Stimulated activated CD8-positive, alpha-beta memory T cell treated with anti-CD3 and anti-CD28 coated beads, Interleukin-12 subunit alpha, Interleukin-12 subunit beta, amount 100 ng/mL, for 4 hours (primary cell): ENCODE results near the gene COL6A2.
"Not testable (repeated sequence)": the region's sequence is repeated elsewhere in the genome, so short reads cannot be mapped to it uniquely, and the experiment has no call there.

Source experiments
- DNase-seq: peaks from one replicate; pipeline ENCODE4 v3.0.0-alpha.2; 2020; ENCODE audit warnings: low read depth

COL6A2 gene

DNA sequence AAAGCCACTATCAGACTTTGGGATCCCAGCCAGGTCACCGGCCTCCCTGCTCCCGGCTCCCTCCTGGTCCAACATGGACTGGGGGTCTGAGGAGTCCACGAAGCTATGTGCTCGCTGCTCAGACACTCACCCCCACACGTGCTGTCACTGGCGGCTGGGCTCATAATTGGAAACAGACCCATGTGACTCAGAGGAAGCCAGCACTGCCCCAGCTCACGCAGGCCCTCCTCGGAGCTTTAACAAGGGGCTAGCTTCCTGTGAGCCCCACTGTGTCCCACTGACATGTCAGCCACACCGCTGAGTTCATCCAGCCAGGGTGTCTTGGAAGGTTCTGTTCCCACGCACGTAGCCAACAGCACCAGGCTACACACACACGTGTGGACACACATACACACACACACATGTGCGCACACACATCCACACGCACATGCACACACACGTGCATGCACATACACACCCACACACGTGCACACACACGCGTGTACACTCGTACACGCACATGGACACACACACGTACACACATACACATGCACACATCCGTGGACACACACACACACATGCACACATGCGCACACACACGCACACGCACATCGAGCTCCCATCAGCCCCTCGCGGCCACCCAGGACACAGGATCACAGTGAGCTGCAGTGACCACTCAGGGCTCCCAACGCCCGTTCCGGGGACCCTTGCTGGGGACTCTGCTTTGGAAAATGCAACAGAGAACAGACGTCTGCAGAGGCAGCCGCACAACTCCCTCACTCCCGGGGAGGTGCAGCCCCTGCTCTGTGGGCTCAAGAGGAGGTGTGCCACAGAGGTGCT, 18.4 kb upstream of the COL6A2 start:
- no peak for DNase-seq

- no peak for DNase-seq
Measured at GRCh38 chr21:46080171-46081021, 17.5 kb upstream of the COL6A2 start.

- no peak for DNase-seq
Measured at GRCh38 chr21:46081022-46081861, 16.7 kb upstream of the COL6A2 start.

GRCh38 chr21:46081862-46082712, 15.8 kb upstream of the COL6A2 start:
- DNase-seq = no peak

GRCh38 chr21:46082713-46082962, 15.3 kb upstream of the COL6A2 start:
- no peak for DNase-seq

- DNase-seq = no peak
Measured at GRCh38 chr21:46082963-46083790, 14.7 kb upstream of the COL6A2 start.

GRCh38 chr21:46083791-46084561, 13.9 kb upstream of the COL6A2 start:
- DNase-seq = no peak

GRCh38 chr21:46084709-46085108, 13.2 kb upstream of the COL6A2 start:
- DNase-seq = no peak

GRCh38 chr21:46085259-46085658, 12.7 kb upstream of the COL6A2 start:
- DNase-seq = not testable (repeated sequence)

DNA sequence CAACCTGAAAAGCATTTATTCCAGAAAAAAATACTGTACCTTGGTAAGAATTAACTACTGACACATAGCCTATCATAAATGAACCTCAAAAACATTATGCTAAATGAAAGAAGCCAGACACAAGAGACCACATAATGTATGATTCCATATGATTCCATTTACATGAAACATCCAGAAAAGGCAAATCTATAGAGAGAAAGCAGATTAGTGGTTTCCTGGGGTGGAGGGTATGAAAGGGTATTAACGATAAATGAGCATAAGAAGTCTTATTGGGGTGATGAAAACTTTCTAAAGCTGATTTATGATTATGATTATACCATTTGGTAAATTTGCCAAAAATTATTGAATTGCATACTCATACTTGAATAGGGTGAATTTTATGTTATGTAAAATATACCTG, 10.3 kb upstream of the COL6A2 start:
- DNase-seq = no peak

- no peak for DNase-seq
Measured at GRCh38 chr21:46088189-46088588, 9.7 kb upstream of the COL6A2 start.

- DNase-seq = no peak
Measured at GRCh38 chr21:46089285-46089684, 8.6 kb upstream of the COL6A2 start.

GRCh38 chr21:46091118-46091517, 6.8 kb upstream of the COL6A2 start:
- no peak for DNase-seq

DNA sequence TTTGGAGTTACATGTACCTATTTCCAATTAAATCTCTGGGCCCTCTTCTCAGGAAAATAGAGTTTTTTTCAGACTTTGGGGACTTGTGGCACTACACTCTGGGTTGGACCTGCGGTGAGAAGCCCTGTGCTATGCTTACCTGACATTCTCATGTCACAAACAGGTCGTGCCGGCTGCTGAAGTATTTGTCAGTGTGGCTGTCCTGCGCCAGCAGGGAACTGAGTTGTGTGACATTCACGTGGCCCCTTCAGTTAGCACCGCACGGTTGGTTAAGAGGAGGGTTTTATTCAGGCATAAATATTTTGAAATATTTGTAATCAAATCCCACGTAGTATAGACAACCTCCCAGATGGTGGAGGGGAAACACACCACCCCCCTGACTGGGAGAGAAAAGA, 6.3 kb upstream of the COL6A2 start:
- DNase-seq = no peak

DNA sequence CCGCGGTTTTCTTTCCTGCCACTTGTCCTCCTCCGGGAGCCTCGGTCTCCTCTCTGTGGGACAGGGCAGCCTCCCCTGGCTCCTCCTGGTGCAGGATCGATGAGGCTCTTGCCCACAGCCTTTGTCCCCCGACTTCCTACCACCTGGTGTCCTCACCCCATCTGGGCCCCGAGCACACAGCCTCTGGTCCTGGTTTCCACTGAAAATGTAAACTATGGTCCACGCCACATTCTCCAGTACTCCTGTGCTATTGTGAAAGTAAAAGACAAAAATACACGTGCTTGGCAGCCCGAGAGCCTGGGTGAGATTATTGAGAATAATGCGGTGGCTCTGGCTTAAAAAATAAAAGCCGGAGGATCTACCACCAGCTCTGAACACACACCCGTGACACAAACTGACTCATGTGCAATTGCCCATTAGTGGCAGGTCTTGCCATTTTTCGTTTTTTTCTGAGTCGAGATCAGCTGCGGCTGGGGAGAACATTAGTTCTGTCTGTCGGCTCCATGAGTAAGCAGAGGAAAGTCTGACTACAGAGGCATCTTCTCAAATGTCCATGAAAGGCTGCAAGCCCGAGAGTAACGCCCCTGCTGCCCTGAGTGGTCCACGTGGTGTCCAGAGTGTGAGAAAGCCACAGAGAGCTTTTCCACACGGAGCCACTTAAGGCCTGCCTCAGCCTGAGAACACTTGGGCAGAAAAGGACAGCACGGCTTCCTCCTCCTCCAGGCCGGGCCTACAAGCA, 5.7 kb upstream of the COL6A2 start:
- DNase-seq = no peak

- DNase-seq = no peak
Measured at GRCh38 chr21:46092811-46093667, 4.9 kb upstream of the COL6A2 start.

DNA sequence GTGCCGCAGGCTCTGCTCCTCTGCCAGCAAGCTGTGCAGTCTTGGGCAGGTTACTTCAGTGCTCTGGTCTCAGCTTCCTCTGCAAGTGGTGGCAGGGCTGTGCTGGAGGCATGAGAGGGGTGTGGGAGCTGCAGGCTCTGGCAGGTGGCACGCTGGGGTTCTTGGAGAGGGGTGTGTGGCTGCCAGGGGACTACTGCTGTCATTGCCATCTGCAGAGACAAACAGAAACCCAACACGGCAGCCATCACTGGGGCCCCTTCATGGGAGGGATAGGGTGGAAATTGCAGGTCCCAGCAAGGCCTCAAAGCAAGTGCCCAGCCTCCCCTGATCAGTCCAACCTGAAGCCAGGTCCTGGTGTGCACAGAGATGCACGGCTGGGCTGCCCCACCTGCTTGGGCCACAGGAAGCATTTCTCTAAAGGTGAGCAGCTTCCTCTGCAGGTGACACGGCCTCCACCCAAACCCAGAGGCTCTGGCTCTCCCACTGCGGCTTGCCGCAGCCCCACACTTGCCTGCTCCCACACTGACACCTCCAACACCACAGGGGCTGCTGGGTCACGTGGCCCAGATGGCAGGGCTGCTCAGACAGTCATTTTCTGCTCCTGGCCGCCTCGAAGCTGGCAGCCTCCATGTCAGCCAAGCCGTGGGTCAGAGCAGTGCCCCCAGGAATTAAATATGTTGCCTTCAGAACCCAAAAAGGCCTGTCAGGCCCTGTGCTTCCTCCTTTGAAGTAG, 4.1 kb upstream of the COL6A2 start:
- DNase-seq = no peak
